Adrenal gland (tissue), 12 donors: Measurements from ENCODE around the gene PAPOLA. TPM values are rescaled to one million over a fixed set of nuclear protein-coding genes. Genes with fewer than 3 reads are reported as not detected.

ENCODE experiments used
- DNase-seq, 7 donors: peaks; one replicate each; pipeline ENCODE4 v3.0.0-alpha.2; 2019 to 2020
- H3K27ac ChIP-seq, 5 donors: fragments of 200-600 bp; sonication (generic) in 4 of 5; 1 replicate in 3 of 5; 2 replicates in 2 of 5; pipeline versions ENCODE4 v1.5.1 to v1.8.0; 2016 to 2020; ENCODE audit warnings: mild to moderate bottlenecking in 1 of 5
- H3K27me3 ChIP-seq: fragments of 200-600 bp; 2 replicates; pipeline ENCODE4 v1.8.0; 2021
- H3K36me3 ChIP-seq, 2 donors: fragments of 200-600 bp; replicated peaks in 1 of 2; 1 replicate in 1 of 2; 2 replicates in 1 of 2; pipeline versions ENCODE4 v1.5.1 to v1.8.0; 2018 to 2022
- H3K4me1 ChIP-seq, 2 donors: fragments of 200-600 bp; replicated peaks in 1 of 2; 1 replicate in 1 of 2; 2 replicates in 1 of 2; pipeline versions ENCODE4 v1.5.1 to v1.8.0; 2018 to 2021
- H3K4me3 ChIP-seq, 4 donors: fragments of 200-600 bp; sonication (generic) in 3 of 4; one replicate each; pipeline ENCODE4 v1.5.1; 2016 to 2018
- H3K9me3 ChIP-seq, 3 donors: fragments of 200-600 bp; sonication (generic) in 1 of 3; replicated peaks in 1 of 3; 1 replicate in 2 of 3; 2 replicates in 1 of 3; pipeline versions ENCODE4 v1.5.1 to v1.8.0; 2016 to 2021
- CTCF ChIP-seq, 6 experiments: fragments of 450-650 bp in 4 of 6; fragments of 200-600 bp in 2 of 6; sonication (generic) in 1 of 6; IDR thresholded peaks; 1 replicate in 5 of 6; 2 replicates in 1 of 6; pipeline versions ENCODE4 v1.5.1 to v1.8.0; 2016 to 2021; ENCODE audit warnings: antibody characterized with exemption in 6 of 6, mild to moderate bottlenecking in 2 of 6, moderate library complexity in 1 of 6
- POLR2A ChIP-seq, 2 donors: fragments of 450-650 bp; IDR thresholded peaks; one replicate each; pipeline ENCODE4 v1.6.1; 2017; ENCODE audit warnings: antibody characterized with exemption in 2 of 2, mild to moderate bottlenecking in 2 of 2, moderate library complexity in 1 of 2
- WGBS, 4 donors: extraction: QIAGEN DNeasy Blood & Tissue Kit in 2 of 4; methylation state at CpG; one replicate each; pipeline versions ENCODE4 v1.1.5 to v1.1.7; 2013 to 2017; 5-methylcytosine and 5-hydroxymethylcytosine counted together
- intact Hi-C, 2 donors: fragments of 100-400 bp; cut with DNase I; formaldehyde crosslinking; loops; one replicate each; pipeline versions ENCODE4 v1.14.1 to v1.15.0; 2022 to 2023
- polyA plus RNA-seq, 3 donors: library from polyadenylated mRNA; stranded (reverse); fragments of 200-250 nt in 2 of 3; fragments of 350-450 nt in 1 of 3; fragmentation: Illumina TruSeq in 1 of 3; extraction: RNeasy Lipid Tissue Mini Kit (QIAGEN cat#74804) in 1 of 3; gene quantifications; one replicate each; pipeline ENCODE4 v1.2.3, GENCODE V29; 2013 to 2014
- total RNA-seq, 9 donors: library from RNA; depleted of rRNA in 4 of 9; stranded (reverse); fragments of >200 nt in 4 of 9; fragments of 120-200 nt in 1 of 9; fragmentation: NEBNext Ultra II Directional in 1 of 9; extraction: Animal tissue kit (Norgen Biotek cat#: 25700) in 1 of 9; gene quantifications; one replicate each; pipeline versions ENCODE4 v1.1.0 to v1.2.4, GENCODE V29; 2013 to 2023
- donor health status: healthy with polysubstance abuse.
- donor health status: Bipolar disorder and iron deficiency.
- donor health status: DM: yes; HTN: yes; CAD: no.
- donor health status: DM: no; HTN: no; CAD: no.
- donor health status: DM: no; HTN: no; CAD: no.
- donor health status: DM: yes; HTN: yes; CAD: no.

Gene PAPOLA
- total and polyA plus RNA-seq, 12 donors, result 63.3 to 205 (median 156) TPM

- no peak for DNase-seq
- TF ChIP-seq POLR2A (IDR thresholded peaks at IDR 0.05) (no peak), CTCF (IDR thresholded peaks at IDR 0.05) (no peak)
- H3K4me1 ChIP-seq, result peaks cover 0 to 6% of the 10 kb centered on the region in 2 donors
- no peak overlapping the region for H3K4me3 ChIP-seq
- intact Hi-C loops, result no loop called here
- no peak overlapping the region for H3K27ac ChIP-seq
- peaks cover 0 to 33% of the 10 kb centered on the region in 2 donors for H3K36me3 ChIP-seq
- H3K9me3 ChIP-seq, result no peaks in the 10 kb centered on the region
- WGBS, 4 donors, result 93 to 100% (median 96%) methylated on average over 1 of the region's 1 CpG
- no peaks in the 10 kb centered on the region for H3K27me3 ChIP-seq
Observed at GRCh38 chr14:96536807-96537206, 34.6 kb downstream of the PAPOLA start.

GRCh38 chr14:96538097-96538989, 36.2 kb downstream of the PAPOLA start:
- no peak for TF ChIP-seq CTCF (IDR thresholded peaks at IDR 0.05)
- TF ChIP-seq POLR2A (IDR thresholded peaks at IDR 0.05), result no peak
- DNase-seq, result no peak
- Histone ChIP-seq H3K27me3 (no peaks in the 10 kb centered on the region), H3K4me3 (no peak overlapping the region), H3K4me1 (peaks cover 0 to 6% of the 10 kb centered on the region in 2 donors), H3K36me3 (peaks cover 0 to 20% of the 10 kb centered on the region in 2 donors), H3K27ac (no peak overlapping the region), H3K9me3 (no peaks in the 10 kb centered on the region)
- intact Hi-C loops, result no loop called here
- 58 to 82% (median 72%) methylated on average over 3 of the region's 3 CpGs for WGBS, 4 donors

- Histone ChIP-seq H3K36me3 (peaks cover 0 to 14% of the 10 kb centered on the region in 2 donors), H3K27me3 (no peaks in the 10 kb centered on the region), H3K4me1 (peaks cover 0 to 6% of the 10 kb centered on the region in 2 donors), H3K4me3 (no peak overlapping the region), H3K9me3 (no peaks in the 10 kb centered on the region), H3K27ac (no peak overlapping the region)
- no peak for DNase-seq
- intact Hi-C loops, result no loop called here
- 95 to 97% (median 96%) methylated on average over 1 of the region's 1 CpG for WGBS, 4 donors
- no peak for TF ChIP-seq POLR2A (IDR thresholded peaks at IDR 0.05)
- TF ChIP-seq CTCF (IDR thresholded peaks at IDR 0.05), result no peak
Observed at GRCh38 chr14:96538990-96539317, 36.8 kb downstream of the PAPOLA start.

GRCh38 chr14:96554315-96554910, 52.2 kb downstream of the PAPOLA start:
- 76 to 83% (median 78%) methylated on average over 3 of the region's 3 CpGs for WGBS, 4 donors
- no peak for TF ChIP-seq CTCF (IDR thresholded peaks at IDR 0.05)
- no peak for TF ChIP-seq POLR2A (IDR thresholded peaks at IDR 0.05)
- no peaks in the 10 kb centered on the region for H3K9me3 ChIP-seq
- DNase-seq, result no peak
- H3K27me3 ChIP-seq, result no peaks in the 10 kb centered on the region
- H3K4me1 ChIP-seq, result no peaks in the 10 kb centered on the region
- peaks cover 0 to 62% of the 10 kb centered on the region in 2 donors for H3K36me3 ChIP-seq
- intact Hi-C loops, result no loop called here
- H3K27ac ChIP-seq, result no peak overlapping the region
- H3K4me3 ChIP-seq, result no peak overlapping the region
